GM13977 (cell line): ENCODE data around the gene GJD3.
A peak's percentile ranks its signal among the peaks of the same experiment; 100 is the strongest.

Source experiments
- DNase-seq: peaks from one replicate; pipeline ENCODE4 v3.0.0; 2012; ENCODE audit warnings: low spot score
- CTCF ChIP-seq: IDR thresholded peaks from 2 replicates; pipeline ENCODE4 v1.5.1; 2012; ENCODE audit warnings: mild to moderate bottlenecking, control low read depth; ENCODE audit not compliant: insufficient read depth; ENCODE audit errors: extremely low read depth, missing control alignments
- in situ Hi-C: fragments of 300-500 bp; cut with MboI; formaldehyde crosslinking; loops from one replicate; pipeline ENCODE4 v1.12.0; 2022; ENCODE audit warnings: low sequenced_read_pairs, low pct_unique_long_range_greater_than_20kb, mixed read lengths, inconsistent platforms; ENCODE audit not compliant: unreplicated experiment

The GJD3 gene

GRCh38 chr17:40361925-40362695 is 2.4 kb downstream of the GJD3 start:
- TF ChIP-seq CTCF: no peak
- in situ Hi-C loops: loop anchor here (10.0 kb wide), 1 partner anchor 173 kb away; no protein-coding TSS in a partner anchor
- no peak for DNase-seq

- in situ Hi-C loops: loop anchor here (10.0 kb wide), 1 partner anchor 174 kb away; no protein-coding TSS in a partner anchor
- no peak for TF ChIP-seq CTCF
- DNase-seq: no peak
Observed at GRCh38 chr17:40361063-40361924, 3.2 kb downstream of the GJD3 start.

- in situ Hi-C loops: loop anchor here (10.0 kb wide), 1 partner anchor 175 kb away; no protein-coding TSS in a partner anchor
- no peak for DNase-seq
- TF ChIP-seq CTCF: no peak
Observed at GRCh38 chr17:40360091-40360490, 4.4 kb downstream of the GJD3 start.

- in situ Hi-C loops: loop anchor here (10.0 kb wide), 1 partner anchor 154 kb away; no protein-coding TSS in a partner anchor
- TF ChIP-seq CTCF: peak; percentile 94
Observed at GRCh38 chr17:40358323-40359038, 6.1 kb downstream of the GJD3 start.

GRCh38 chr17:40356990-40357881 is 7.3 kb downstream of the GJD3 start:
- in situ Hi-C loops: loop anchor here (10.0 kb wide), 1 partner anchor 152 kb away; no protein-coding TSS in a partner anchor
- DNase-seq: no peak
- no peak for TF ChIP-seq CTCF

More at GRCh38 chr17:40358323-40359038, 6.1 kb downstream of the GJD3 start:
- DNase-seq: peak; percentile 95
